Measurements from ENCODE around the gene CTSS.

DNA sequence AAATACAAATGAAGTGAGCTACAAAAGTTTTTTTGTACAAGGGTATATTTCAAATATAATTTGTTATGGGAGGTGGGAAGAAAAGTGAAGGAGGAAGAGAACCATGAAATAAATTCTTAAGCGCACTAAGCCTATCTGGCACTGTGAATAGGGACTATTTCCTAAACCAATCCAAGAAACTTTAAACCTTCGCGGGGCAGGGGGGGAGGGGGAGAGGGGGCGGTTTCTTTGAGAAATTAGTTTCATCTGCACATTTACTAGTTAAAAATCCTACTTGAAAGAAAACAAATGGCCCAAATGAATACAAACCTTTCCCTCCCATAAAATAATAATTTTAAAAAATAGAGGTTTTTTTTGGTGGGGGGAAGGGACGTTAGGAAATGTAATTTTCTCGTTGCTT lies 69.0 kb downstream of the CTSS start:
- TF ChIP-seq, protein P1, sequence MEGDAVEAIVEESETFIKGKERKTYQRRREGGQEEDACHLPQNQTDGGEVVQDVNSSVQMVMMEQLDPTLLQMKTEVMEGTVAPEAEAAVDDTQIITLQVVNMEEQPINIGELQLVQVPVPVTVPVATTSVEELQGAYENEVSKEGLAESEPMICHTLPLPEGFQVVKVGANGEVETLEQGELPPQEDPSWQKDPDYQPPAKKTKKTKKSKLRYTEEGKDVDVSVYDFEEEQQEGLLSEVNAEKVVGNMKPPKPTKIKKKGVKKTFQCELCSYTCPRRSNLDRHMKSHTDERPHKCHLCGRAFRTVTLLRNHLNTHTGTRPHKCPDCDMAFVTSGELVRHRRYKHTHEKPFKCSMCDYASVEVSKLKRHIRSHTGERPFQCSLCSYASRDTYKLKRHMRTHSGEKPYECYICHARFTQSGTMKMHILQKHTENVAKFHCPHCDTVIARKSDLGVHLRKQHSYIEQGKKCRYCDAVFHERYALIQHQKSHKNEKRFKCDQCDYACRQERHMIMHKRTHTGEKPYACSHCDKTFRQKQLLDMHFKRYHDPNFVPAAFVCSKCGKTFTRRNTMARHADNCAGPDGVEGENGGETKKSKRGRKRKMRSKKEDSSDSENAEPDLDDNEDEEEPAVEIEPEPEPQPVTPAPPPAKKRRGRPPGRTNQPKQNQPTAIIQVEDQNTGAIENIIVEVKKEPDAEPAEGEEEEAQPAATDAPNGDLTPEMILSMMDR (IDR thresholded peaks at IDR 0.05), result no peak
- TF ChIP-seq POLR2A (IDR thresholded peaks at IDR 0.05), result no peak
